HEK293 (cell line): ENCODE results near the gene MED28.

Experiments
- CTCF ChIP-seq: fragments of 450-650 bp; formaldehyde crosslinking; IDR thresholded peaks from 2 replicates; pipeline ENCODE4 v1.5.1; 2016; ENCODE audit warnings: missing biosample characterization, missing genetic modification characterization
- KLF1 ChIP-seq: fragments of 450-650 bp; formaldehyde crosslinking; IDR thresholded peaks from 2 replicates; pipeline ENCODE4 v1.5.1; 2016; ENCODE audit warnings: missing biosample characterization, missing genetic modification characterization
- MYNN ChIP-seq: fragments of 450-650 bp; formaldehyde crosslinking; IDR thresholded peaks from 2 replicates; pipeline ENCODE4 v1.5.1; 2016; ENCODE audit warnings: missing biosample characterization, missing genetic modification characterization, borderline replicate concordance
- TCF7L2 ChIP-seq: IDR thresholded peaks from 2 replicates; pipeline ENCODE4 v1.6.1; 2011; ENCODE audit warnings: low read depth, mild to moderate bottlenecking, inconsistent platforms, low read length, moderate library complexity, borderline replicate concordance
- YY1 ChIP-seq: fragments of 450-650 bp; formaldehyde crosslinking; IDR thresholded peaks from 2 replicates; pipeline ENCODE4 v1.5.1; 2018; ENCODE audit warnings: missing biosample characterization, missing genetic modification characterization
- ZBTB1 ChIP-seq: fragments of 450-650 bp; formaldehyde crosslinking; IDR thresholded peaks from 2 replicates; pipeline ENCODE4 v1.5.1; 2016; ENCODE audit warnings: missing biosample characterization, missing genetic modification characterization
- ZNF146 ChIP-seq: fragments of 450-650 bp; formaldehyde crosslinking; IDR thresholded peaks from 2 replicates; pipeline ENCODE4 v1.5.1; 2016; ENCODE audit warnings: missing biosample characterization, missing genetic modification characterization
- ZNF24 ChIP-seq: fragments of 450-650 bp; formaldehyde crosslinking; IDR thresholded peaks from 2 replicates; pipeline ENCODE4 v1.5.1; 2016; ENCODE audit warnings: missing biosample characterization, missing genetic modification characterization
- ZNF777 ChIP-seq: fragments of 450-650 bp; formaldehyde crosslinking; IDR thresholded peaks from 2 replicates; pipeline ENCODE4 v1.5.1; 2017; ENCODE audit warnings: missing biosample characterization, missing genetic modification characterization, borderline replicate concordance
- TF ChIP-seq, protein P1 (sequence below): fragments of 450-650 bp; formaldehyde crosslinking; IDR thresholded peaks from 2 replicates; pipeline ENCODE4 v1.5.1; 2016; ENCODE audit warnings: missing biosample characterization, missing genetic modification characterization, low read depth
- TF ChIP-seq, protein P2 (sequence below): fragments of 450-650 bp; formaldehyde crosslinking; IDR thresholded peaks from 2 replicates; pipeline ENCODE4 v1.5.1; 2016; ENCODE audit warnings: missing biosample characterization, missing genetic modification characterization

DNA sequence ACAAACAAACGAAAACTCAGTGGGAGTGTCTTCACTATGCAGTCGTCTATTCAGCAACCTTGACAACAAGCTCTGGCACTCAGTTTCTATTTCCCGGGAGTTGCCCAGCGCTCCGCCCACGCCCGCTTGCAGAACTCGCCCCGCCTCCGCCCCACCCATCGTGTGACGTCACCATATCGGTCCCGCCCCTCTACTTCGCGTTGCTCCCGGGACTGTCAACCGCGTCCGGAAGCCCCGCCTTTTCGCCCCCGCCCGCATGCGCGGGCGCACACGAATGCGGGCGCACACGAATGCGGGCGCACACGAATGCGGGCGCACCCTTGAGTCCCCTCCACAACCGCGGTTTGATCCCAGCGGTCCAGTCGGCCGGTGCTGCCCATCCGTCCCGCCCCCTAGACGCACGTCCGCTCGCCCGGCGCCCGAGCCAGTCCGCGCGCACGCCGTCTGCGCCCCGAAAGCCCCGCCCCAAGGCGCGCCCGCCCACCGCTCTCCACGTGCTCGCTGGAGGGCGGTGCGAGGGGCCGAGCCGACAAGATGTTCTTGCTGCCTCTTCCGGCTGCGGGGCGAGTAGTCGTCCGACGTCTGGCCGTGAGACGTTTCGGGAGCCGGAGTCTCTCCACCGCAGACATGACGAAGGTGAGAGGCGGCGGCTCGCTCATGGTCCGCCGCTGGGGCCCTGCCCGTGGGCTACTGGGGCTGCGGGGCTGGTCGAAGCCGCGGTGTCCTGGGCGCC lies 37.3 kb upstream of the MED28 start, which contains the start of gene LAP3:
- TF ChIP-seq, protein P1, sequence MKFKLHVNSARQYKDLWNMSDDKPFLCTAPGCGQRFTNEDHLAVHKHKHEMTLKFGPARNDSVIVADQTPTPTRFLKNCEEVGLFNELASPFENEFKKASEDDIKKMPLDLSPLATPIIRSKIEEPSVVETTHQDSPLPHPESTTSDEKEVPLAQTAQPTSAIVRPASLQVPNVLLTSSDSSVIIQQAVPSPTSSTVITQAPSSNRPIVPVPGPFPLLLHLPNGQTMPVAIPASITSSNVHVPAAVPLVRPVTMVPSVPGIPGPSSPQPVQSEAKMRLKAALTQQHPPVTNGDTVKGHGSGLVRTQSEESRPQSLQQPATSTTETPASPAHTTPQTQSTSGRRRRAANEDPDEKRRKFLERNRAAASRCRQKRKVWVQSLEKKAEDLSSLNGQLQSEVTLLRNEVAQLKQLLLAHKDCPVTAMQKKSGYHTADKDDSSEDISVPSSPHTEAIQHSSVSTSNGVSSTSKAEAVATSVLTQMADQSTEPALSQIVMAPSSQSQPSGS (tag by site-specific recombination), result peak; percentile 98
- TF ChIP-seq ZNF777 (tag by site-specific recombination) (no peak), CTCF (tag by site-specific recombination) (no peak), ZBTB1 (tag by site-specific recombination) (no peak), MYNN (tag by site-specific recombination) (no peak), ZNF146 (tag by site-specific recombination) (no peak), YY1 (tag by site-specific recombination) (no peak), TCF7L2 (no peak), ZNF24 (tag by site-specific recombination) (no peak), KLF1 (tag by site-specific recombination) (no peak)
- TF ChIP-seq, protein P2, sequence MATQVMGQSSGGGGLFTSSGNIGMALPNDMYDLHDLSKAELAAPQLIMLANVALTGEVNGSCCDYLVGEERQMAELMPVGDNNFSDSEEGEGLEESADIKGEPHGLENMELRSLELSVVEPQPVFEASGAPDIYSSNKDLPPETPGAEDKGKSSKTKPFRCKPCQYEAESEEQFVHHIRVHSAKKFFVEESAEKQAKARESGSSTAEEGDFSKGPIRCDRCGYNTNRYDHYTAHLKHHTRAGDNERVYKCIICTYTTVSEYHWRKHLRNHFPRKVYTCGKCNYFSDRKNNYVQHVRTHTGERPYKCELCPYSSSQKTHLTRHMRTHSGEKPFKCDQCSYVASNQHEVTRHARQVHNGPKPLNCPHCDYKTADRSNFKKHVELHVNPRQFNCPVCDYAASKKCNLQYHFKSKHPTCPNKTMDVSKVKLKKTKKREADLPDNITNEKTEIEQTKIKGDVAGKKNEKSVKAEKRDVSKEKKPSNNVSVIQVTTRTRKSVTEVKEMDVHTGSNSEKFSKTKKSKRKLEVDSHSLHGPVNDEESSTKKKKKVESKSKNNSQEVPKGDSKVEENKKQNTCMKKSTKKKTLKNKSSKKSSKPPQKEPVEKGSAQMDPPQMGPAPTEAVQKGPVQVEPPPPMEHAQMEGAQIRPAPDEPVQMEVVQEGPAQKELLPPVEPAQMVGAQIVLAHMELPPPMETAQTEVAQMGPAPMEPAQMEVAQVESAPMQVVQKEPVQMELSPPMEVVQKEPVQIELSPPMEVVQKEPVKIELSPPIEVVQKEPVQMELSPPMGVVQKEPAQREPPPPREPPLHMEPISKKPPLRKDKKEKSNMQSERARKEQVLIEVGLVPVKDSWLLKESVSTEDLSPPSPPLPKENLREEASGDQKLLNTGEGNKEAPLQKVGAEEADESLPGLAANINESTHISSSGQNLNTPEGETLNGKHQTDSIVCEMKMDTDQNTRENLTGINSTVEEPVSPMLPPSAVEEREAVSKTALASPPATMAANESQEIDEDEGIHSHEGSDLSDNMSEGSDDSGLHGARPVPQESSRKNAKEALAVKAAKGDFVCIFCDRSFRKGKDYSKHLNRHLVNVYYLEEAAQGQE (tag by site-specific recombination), result no peak
